ENCODE data around the gene ZXDC.

DNA sequence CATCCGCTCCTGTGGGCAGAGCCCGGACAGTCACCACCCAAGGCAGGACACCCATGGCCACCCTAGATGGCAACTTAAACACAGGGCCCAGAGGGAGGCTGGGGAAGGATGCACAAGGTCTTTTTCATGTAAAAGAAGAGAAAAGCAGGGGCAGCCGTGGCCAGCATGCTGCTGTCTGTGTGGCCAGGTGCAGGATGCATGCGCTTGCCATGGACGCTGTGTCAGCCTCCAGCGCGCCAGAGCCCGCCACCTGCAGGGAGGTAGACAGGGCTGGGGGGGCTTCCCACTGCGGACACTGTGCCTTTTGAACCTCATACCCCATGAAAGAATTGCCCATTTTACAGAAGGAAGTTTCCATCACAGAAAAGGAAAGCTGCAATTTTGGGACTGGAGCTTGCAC lies 23.7 kb upstream of the ZXDC start:
- TF ChIP-seq, protein P1, sequence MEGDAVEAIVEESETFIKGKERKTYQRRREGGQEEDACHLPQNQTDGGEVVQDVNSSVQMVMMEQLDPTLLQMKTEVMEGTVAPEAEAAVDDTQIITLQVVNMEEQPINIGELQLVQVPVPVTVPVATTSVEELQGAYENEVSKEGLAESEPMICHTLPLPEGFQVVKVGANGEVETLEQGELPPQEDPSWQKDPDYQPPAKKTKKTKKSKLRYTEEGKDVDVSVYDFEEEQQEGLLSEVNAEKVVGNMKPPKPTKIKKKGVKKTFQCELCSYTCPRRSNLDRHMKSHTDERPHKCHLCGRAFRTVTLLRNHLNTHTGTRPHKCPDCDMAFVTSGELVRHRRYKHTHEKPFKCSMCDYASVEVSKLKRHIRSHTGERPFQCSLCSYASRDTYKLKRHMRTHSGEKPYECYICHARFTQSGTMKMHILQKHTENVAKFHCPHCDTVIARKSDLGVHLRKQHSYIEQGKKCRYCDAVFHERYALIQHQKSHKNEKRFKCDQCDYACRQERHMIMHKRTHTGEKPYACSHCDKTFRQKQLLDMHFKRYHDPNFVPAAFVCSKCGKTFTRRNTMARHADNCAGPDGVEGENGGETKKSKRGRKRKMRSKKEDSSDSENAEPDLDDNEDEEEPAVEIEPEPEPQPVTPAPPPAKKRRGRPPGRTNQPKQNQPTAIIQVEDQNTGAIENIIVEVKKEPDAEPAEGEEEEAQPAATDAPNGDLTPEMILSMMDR (IDR thresholded peaks at IDR 0.05; ENCODE audit: insufficient read depth, low read length) = no peak
- TF ChIP-seq, protein P2, sequence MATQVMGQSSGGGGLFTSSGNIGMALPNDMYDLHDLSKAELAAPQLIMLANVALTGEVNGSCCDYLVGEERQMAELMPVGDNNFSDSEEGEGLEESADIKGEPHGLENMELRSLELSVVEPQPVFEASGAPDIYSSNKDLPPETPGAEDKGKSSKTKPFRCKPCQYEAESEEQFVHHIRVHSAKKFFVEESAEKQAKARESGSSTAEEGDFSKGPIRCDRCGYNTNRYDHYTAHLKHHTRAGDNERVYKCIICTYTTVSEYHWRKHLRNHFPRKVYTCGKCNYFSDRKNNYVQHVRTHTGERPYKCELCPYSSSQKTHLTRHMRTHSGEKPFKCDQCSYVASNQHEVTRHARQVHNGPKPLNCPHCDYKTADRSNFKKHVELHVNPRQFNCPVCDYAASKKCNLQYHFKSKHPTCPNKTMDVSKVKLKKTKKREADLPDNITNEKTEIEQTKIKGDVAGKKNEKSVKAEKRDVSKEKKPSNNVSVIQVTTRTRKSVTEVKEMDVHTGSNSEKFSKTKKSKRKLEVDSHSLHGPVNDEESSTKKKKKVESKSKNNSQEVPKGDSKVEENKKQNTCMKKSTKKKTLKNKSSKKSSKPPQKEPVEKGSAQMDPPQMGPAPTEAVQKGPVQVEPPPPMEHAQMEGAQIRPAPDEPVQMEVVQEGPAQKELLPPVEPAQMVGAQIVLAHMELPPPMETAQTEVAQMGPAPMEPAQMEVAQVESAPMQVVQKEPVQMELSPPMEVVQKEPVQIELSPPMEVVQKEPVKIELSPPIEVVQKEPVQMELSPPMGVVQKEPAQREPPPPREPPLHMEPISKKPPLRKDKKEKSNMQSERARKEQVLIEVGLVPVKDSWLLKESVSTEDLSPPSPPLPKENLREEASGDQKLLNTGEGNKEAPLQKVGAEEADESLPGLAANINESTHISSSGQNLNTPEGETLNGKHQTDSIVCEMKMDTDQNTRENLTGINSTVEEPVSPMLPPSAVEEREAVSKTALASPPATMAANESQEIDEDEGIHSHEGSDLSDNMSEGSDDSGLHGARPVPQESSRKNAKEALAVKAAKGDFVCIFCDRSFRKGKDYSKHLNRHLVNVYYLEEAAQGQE (IDR thresholded peaks at IDR 0.05; ENCODE audit: insufficient replicate concordance, low read depth) = no peak
- TF ChIP-seq POLR2AphosphoS5 (IDR thresholded peaks at IDR 0.05; ENCODE audit: low read depth) (no peak), GABPA (IDR thresholded peaks at IDR 0.05; ENCODE audit: low read depth) (no peak), SPI1 (IDR thresholded peaks at IDR 0.05; ENCODE audit: borderline replicate concordance, low read depth) (no peak)
